NCI-H2107 treated with DMSO at 0.1 percent for 48 hours (cell line): Measurements from ENCODE around the gene GSDMA.

Experiments used
- DNase-seq: peaks from one replicate; lab custom pipeline; 2025; ENCODE audit not compliant: unreplicated experiment; lab: John Stamatoyannopoulos, UW

The GSDMA gene

DNA sequence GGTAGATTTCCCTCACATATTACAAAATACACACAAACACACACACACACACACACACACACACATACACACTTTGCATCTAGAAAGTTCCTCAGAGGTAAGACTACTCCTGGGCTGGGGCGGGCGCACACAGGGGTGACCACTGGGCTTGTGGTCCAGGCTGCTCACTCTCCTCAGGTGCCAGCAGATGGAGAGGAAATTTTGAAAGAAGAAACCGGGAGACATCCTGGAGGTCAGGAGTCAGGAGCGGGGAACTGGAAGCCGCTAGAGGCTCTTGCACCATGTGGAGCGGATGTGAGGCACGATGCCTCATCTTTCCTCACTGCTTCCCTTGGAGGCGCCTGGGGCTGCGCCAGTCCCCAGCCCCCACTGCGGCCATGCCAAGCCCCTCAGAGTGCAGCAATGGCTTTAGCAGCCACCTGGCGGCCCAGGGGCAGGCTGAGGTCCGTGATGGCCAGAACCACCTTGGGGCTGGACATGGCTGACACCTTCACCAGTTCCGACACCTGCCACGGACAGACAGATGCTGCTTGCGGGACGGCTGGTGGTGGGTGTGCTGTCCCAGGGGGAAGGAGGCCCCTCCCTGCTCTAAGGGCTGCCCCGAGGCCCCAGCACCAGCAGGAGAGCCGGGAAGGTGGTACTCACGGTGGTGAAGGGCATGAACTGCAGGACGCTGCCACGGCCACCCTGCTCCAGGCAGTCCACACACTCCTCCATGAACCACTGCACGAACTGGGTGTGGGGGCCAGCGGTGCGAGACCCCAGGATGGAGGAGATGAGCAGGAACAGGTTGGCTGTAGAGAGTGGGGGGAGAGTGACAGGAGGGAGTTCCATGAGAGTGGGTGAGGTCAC, 56.6 kb downstream of the GSDMA start:
- no peak for DNase-seq

DNA sequence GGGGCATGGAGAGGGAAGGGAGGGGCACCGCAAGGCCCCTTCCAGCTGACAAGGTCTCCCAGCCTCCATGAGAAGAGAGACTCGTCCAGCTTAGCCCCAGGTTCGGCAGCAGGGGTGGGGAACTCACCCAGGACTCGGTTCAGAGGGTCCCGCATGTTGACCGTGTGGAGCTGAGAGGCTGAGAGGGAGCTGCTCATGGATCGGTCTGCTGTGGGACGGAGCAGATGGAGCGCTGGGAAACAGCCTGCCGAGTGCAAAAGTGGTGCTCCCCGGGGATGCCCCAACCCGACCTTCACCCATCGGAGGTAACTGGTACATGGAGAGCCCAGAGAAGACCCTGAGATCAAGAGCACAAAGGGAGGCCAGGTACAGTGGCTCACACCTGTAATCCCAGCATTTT, 57.3 kb downstream of the GSDMA start:
- DNase-seq: no peak

DNA sequence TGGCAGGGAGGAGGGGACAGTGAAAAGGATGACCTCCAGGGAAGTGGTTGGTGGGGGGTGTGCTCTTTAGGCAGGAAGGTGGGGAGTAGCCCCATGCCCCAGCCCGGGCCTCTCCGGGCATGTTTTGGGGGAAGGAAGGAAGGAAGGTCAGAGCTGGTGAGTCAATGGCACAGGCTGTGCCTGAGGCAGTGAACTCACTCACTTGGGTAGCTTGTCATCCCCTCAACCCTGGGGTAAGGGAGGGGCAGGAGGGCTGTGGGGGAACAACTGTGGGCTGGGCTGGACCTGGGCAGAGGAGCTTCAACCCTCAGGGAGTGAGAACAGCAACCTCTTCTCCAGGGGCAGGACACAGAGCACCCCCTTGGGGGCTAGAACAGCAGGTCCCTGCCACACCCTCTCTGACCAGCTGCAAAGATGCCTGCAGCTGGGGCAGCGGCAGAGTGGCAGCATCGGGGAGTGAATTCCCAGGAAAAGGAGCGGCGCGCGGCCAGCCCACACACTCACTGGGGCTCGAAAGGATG, 58.7 kb downstream of the GSDMA start:
- no peak for DNase-seq

DNA sequence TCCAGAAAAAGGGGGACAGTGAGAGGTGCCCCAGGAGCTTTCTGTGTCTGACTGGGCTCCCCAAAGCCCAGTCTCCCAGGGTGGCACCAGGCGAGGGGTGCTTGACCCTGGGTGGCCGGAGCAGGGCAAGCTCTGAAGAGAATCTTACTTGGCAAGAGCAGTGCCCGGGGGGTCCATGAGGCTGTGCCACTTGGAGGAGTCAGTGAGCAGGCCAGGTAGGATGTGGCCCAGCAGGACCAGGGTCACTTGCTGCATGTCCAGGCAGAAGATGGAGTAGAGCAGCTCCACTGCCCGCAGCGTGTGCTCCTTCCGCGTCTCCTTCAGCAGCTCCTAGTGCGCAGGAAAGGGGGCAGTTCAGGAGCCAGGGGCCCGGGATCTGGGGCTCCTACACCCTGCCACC, 59.7 kb downstream of the GSDMA start:
- DNase-seq: no peak

DNA sequence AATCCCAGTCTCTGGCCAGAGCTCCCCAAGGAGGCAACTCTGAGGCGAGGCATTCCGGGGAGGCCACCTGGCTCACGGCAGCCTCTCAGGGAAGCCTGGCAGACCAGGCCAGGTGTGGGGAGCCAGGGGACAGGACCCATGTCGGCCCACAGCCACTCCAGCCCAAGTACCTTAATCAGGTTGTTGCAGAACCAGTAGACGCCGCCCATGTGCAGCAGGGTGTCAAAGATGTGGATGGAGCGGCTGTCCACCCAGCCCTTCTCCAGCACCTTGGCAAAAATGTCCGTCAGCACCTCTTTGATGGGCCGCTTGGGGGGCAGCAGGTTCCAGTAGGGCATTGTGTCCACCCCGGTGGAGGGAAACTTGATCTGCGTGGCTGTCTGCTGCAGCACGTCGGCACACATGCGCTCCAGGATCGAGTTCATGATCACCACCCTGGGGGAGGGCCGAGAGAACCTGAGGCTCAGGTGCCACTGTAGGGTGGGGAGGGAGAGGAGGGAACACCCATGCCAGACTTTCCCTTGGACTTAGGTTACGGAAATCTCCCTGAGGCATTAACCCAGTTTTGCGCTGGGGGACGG, 60.2 kb downstream of the GSDMA start:
- DNase-seq: peak; percentile 60

DNA sequence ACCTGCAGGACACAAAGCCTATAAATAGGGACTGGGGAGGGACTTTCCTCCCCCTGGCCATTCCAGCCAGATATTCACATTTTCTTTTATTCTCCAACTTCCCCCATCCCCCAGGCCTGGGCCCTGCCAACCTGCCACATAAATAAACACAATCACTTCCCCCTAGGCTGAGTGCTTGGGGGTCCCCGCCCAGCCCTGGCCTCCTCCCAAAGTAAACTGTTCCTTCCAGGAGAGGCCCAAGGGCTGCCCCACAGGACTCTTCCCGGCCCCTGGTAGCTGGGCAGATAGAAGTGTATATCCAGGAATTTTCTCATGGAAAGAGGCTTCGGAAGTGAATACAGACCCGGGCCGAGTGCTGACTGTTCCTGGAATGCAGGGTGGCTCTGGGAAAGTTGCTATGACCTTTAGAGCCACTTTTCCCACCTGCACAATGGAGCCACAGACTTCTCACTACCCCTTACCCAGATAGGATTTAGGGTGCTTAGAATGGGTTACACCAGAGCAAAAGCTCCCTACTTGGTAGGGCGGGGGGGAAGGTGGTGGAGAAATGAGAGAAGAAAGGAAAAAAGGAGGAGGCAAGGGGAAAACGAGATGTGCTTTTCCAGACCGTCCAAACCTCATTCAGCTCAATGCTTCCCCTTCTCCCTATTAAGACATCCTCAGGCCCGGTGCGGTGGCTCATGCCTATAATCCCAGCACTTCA, 60.9 kb downstream of the GSDMA start:
- no peak for DNase-seq

DNA sequence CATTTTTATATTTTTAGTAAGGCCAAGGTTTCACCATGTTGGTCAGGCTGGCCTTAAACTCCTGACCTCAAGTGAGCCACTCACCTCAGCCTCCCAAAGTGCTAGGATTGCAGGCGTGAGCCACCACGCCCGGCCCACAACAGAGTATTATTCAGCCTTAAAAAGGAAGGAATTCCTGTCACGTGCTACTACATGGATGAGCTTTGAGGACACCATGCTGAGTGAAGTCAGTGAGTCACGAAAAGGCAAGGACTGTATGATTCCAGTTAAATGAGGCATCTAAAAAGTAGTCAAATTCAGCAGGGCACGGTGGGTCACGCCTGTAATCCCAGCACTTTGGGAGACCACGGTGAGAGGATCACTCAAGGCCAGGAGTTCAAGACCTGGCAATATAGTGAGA, 62.1 kb downstream of the GSDMA start:
- DNase-seq: no peak

DNA sequence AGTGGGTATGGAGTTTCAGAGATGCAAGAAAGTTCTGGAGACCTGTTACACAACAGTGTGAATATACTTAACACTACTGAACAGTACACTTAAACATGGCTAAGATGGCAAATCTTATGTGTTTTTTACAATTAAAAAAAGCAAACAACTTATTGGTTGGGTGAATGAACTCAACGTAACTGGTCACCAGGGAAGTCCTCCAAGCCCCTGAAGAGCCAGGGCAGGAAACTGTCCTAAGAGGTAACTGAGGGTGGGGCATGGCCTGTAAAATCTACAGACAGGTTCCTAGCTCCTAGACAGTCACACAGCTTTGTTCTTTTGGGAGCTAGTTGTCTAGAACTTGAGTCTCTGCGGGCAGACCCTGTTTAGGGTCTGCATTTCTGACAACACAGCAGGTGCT, 62.8 kb downstream of the GSDMA start:
- DNase-seq: no peak

DNA sequence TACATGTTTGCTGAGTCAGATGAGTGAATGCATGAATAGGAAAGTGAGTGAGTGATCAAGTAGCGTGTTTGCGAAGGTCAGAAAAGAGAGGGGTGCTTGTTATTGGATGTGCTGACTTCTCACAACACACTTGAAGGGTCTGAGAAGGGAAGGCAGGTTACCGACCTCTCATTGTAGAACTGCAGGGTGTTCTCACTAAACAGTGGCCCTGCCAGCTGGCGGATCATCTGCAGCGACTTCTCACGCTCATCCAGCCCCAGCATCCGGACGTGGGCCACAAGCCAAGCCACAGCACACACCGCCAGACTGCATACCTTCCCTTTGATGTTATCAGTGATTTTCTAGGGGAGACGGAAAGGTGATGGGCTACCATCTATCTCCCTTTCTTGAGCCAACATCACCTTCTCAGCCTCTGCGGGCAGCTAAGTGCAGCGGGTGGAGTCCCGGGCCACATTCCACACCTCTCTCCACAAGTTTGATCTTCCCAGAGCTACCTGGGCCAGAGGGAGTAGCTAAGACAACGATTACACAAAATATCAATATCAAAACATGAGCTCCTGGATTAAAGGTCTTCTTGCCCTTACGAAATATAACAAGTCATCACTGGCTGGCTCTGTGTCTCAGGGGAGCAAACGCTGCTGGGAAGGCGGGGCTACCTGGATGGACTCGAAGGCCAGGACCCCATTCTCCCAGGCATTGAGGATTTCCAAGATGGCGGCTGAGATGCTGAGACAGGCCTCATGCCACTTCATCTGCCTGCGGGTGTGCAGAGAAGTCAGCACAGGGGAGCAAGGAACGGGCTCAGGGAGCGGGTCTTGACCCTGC, 63.4 kb downstream of the GSDMA start:
- DNase-seq: no peak

DNA sequence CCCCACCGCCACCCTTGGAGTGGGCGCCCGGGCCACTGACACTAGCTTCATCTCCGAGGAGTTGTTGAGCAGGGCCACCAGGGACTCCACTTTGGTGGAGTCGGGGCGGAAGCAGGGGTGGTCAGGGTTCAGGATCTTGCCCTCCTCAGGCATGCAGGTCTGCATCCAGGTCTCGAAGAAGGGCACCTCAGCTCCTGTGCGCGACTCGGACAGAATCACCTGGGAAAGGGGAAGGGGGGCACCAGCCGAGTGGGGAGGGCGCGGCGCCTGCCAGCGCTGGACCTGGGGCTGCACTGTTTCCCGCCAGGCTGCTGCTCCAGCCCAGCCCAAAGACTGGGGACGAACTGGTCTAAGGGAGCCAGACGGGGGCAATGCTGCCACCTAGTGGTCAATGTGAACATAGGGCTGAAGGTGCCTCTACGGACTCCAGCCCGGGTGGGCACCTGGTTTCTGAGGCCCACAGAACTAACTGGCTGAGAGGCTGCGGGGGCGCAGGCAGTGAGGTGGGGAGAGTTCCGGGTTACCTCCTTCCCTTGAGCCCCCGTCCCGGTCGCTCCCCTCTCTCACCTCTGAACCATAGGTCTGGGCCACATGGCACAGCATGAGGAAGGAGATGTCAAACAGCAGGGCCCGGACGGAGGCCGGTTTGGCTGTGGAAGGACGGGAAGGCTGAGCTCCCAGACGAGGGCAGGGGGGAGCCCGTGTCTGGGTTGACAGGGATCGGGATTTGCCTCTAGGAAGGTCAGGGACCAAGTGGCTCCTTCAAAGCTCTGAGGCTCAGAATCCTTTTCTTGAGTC, 64.2 kb downstream of the GSDMA start:
- DNase-seq: peak; percentile 56
